Neuronal stem cell (in vitro differentiated cells): ENCODE measurements around the gene RGS8.

Experiments
- DNase-seq: peaks from one replicate; pipeline ENCODE4 v3.0.0-alpha.2; 2013; ENCODE audit warnings: low spot score
- H2AFZ ChIP-seq: one replicate; pipeline ENCODE4 v1.6.1; 2013; ENCODE audit warnings: mild to moderate bottlenecking, low read length, inconsistent platforms
- H2AK5ac ChIP-seq: 2 replicates; pipeline ENCODE4 v1.6.1; 2013; ENCODE audit warnings: low read depth, mild to moderate bottlenecking, inconsistent platforms, low read length, moderate library complexity, mixed read lengths
- H2BK120ac ChIP-seq: 2 replicates; pipeline ENCODE4 v1.6.1; 2013; ENCODE audit warnings: low read depth, mild to moderate bottlenecking, inconsistent platforms, low read length, moderate library complexity, mixed read lengths
- H2BK12ac ChIP-seq: one replicate; pipeline ENCODE4 v1.6.1; 2013; ENCODE audit warnings: low read length, inconsistent platforms
- H2BK15ac ChIP-seq: 2 replicates; pipeline ENCODE4 v1.6.1; 2013; ENCODE audit warnings: mild to moderate bottlenecking, low read length, inconsistent platforms, mixed read lengths
- H2BK5ac ChIP-seq: one replicate; pipeline ENCODE4 v1.6.1; 2013; ENCODE audit warnings: inconsistent platforms, mild to moderate bottlenecking, low read length, moderate library complexity
- H3K14ac ChIP-seq: one replicate; pipeline ENCODE4 v1.6.1; 2013; ENCODE audit warnings: low read length, inconsistent platforms
- H3K18ac ChIP-seq: 2 replicates; pipeline ENCODE4 v1.6.1; 2013; ENCODE audit warnings: low read length, inconsistent platforms
- H3K23ac ChIP-seq: 2 replicates; pipeline ENCODE4 v1.6.1; 2013; ENCODE audit warnings: low read depth, mild to moderate bottlenecking, mixed read lengths, low read length, inconsistent platforms; ENCODE audit not compliant: poor library complexity
- H3K27ac ChIP-seq: replicated peaks from 3 replicates; pipeline ENCODE4 v1.5.1; 2013; ENCODE audit warnings: low read length, inconsistent platforms
- H3K27me3 ChIP-seq, 3 experiments: 2 replicates each; pipeline ENCODE4 v1.6.1; 2013; ENCODE audit warnings: low read length in 3 of 3, mild to moderate bottlenecking in 2 of 3, inconsistent platforms in 1 of 3, low read depth in 1 of 3, mixed read lengths in 1 of 3, moderate library complexity in 1 of 3; ENCODE audit not compliant: control insufficient read depth in 3 of 3, insufficient read depth in 3 of 3
- H3K36me3 ChIP-seq, 2 donors: replicated peaks in 1 of 2; 2 replicates each; pipeline ENCODE4 v1.6.1; 2013; ENCODE audit warnings: low read length in 2 of 2; ENCODE audit not compliant: control insufficient read depth in 2 of 2, insufficient read depth in 2 of 2
- H3K4ac ChIP-seq: 2 replicates; pipeline ENCODE4 v1.6.1; 2013; ENCODE audit warnings: inconsistent platforms, mild to moderate bottlenecking, low read length, moderate library complexity
- H3K4me1 ChIP-seq, 2 donors: 1 replicate in 1 of 2; 2 replicates in 1 of 2; pipeline ENCODE4 v1.6.1; 2013; ENCODE audit warnings: low read length in 2 of 2, low read depth in 1 of 2; ENCODE audit not compliant: control insufficient read depth in 2 of 2, insufficient read depth in 1 of 2
- H3K4me2 ChIP-seq: one replicate; pipeline ENCODE4 v1.6.1; 2013; ENCODE audit warnings: mild to moderate bottlenecking, low read length, inconsistent platforms; ENCODE audit not compliant: insufficient read depth, poor library complexity, severe bottlenecking
- H3K4me3 ChIP-seq, 2 donors: 2 replicates each; pipeline ENCODE4 v1.5.1; 2013; ENCODE audit warnings: low read length in 2 of 2, mild to moderate bottlenecking in 2 of 2, inconsistent platforms in 1 of 2, moderate library complexity in 1 of 2
- H3K79me1 ChIP-seq: one replicate; pipeline ENCODE4 v1.6.1; 2013; ENCODE audit warnings: low read depth, mild to moderate bottlenecking, inconsistent platforms, low read length, moderate library complexity
- H3K9ac ChIP-seq: one replicate; pipeline ENCODE4 v1.6.1; 2013; ENCODE audit warnings: mild to moderate bottlenecking, low read depth, low read length, inconsistent platforms; ENCODE audit not compliant: poor library complexity
- H3K9me3 ChIP-seq, 2 donors: replicated peaks in 1 of 2; 2 replicates each; pipeline versions ENCODE3 to v1.6.1; 2013; ENCODE audit warnings: low read length in 2 of 2, mild to moderate bottlenecking in 2 of 2, inconsistent platforms in 1 of 2, low read depth in 1 of 2, mixed read lengths in 1 of 2, moderate library complexity in 1 of 2; ENCODE audit not compliant: control insufficient read depth in 2 of 2, insufficient read depth in 1 of 2
- H4K8ac ChIP-seq: one replicate; pipeline ENCODE4 v1.6.1; 2013; ENCODE audit warnings: low read depth, mild to moderate bottlenecking, inconsistent platforms, low read length, moderate library complexity
- H4K91ac ChIP-seq: one replicate; pipeline ENCODE4 v1.6.1; 2013; ENCODE audit warnings: low read length, low read depth, mild to moderate bottlenecking, inconsistent platforms; ENCODE audit not compliant: poor library complexity
- WGBS, 2 donors: extraction: QIAGEN DNeasy Blood & Tissue Kit; methylation state at CpG; one replicate each; pipeline ENCODE4 v1.1.7; 2013; ENCODE audit warnings: missing lambda C conversion rate in 2 of 2, mixed read lengths in 1 of 2; ENCODE audit not compliant: insufficient read length in 2 of 2, insufficient replicate concordance in 1 of 2; ENCODE audit errors: extremely low coverage in 2 of 2; 5-methylcytosine and 5-hydroxymethylcytosine counted together

Gene RGS8

GRCh38 chr1:182662956-182663355 lies 21.4 kb downstream of the RGS8 start:
- Histone ChIP-seq H3K4me1 (peaks cover 15 to 44% of the 10 kb centered on the region in 2 donors), H2AFZ (peak overlapping the region; percentile 55), H3K4me2 (no peak overlapping the region), H3K9me3 (no peaks in the 10 kb centered on the region), H2BK12ac (no peak overlapping the region), H3K9ac (no peak overlapping the region), H3K4me3 (no peak overlapping the region), H2BK5ac (no peak overlapping the region), H3K14ac (no peak overlapping the region), H4K8ac (no peak overlapping the region), H3K36me3 (no peaks in the 10 kb centered on the region), H2BK120ac (no peak overlapping the region), H2AK5ac (no peak overlapping the region), H2BK15ac (no peak overlapping the region), H3K18ac (no peak overlapping the region), H4K91ac (no peak overlapping the region), H3K79me1 (no peaks in the 10 kb centered on the region), H3K27me3 (no peaks in the 10 kb centered on the region), H3K4ac (no peak overlapping the region), H3K27ac (no peak overlapping the region), H3K23ac (no peak overlapping the region)
- WGBS, 2 donors, result no CpG with 5 or more reads among the region's 3 CpGs
- no peak for DNase-seq

- DNase-seq, result no peak
- H2BK12ac ChIP-seq, result no peak overlapping the region
- H2AK5ac ChIP-seq, result no peak overlapping the region
- H3K27ac ChIP-seq, result peak overlapping the region; percentile 5
- H3K4me2 ChIP-seq, result no peak overlapping the region
- H2AFZ ChIP-seq, result peak overlapping the region; percentile 55
- H3K23ac ChIP-seq, result no peak overlapping the region
- no peak overlapping the region for H3K9ac ChIP-seq
- no peaks in the 10 kb centered on the region for H3K79me1 ChIP-seq
- H3K14ac ChIP-seq, result no peak overlapping the region
- H3K27me3 ChIP-seq, result no peaks in the 10 kb centered on the region
- H4K91ac ChIP-seq, result no peak overlapping the region
- H3K36me3 ChIP-seq, result no peaks in the 10 kb centered on the region
- peaks cover 15 to 41% of the 10 kb centered on the region in 2 donors for H3K4me1 ChIP-seq
- H2BK120ac ChIP-seq, result no peak overlapping the region
- H3K9me3 ChIP-seq, result no peaks in the 10 kb centered on the region
- H4K8ac ChIP-seq, result no peak overlapping the region
- no peak overlapping the region for H3K4me3 ChIP-seq
- H2BK5ac ChIP-seq, result no peak overlapping the region
- no peak overlapping the region for H2BK15ac ChIP-seq
- no peak overlapping the region for H3K4ac ChIP-seq
- WGBS, 2 donors, result no CpG with 5 or more reads among the region's 7 CpGs
- no peak overlapping the region for H3K18ac ChIP-seq
Measured at GRCh38 chr1:182662121-182662890, 22.1 kb downstream of the RGS8 start.

- no peak overlapping the region for H3K4me3 ChIP-seq
- H2BK120ac ChIP-seq, result no peak overlapping the region
- H2BK5ac ChIP-seq, result no peak overlapping the region
- no peak overlapping the region for H2BK12ac ChIP-seq
- H4K91ac ChIP-seq, result no peak overlapping the region
- no peak overlapping the region for H2AK5ac ChIP-seq
- H3K18ac ChIP-seq, result no peak overlapping the region
- H3K36me3 ChIP-seq, result no peaks in the 10 kb centered on the region
- H3K27me3 ChIP-seq, result no peaks in the 10 kb centered on the region
- peaks cover 11 to 19% of the 10 kb centered on the region in 2 donors for H3K4me1 ChIP-seq
- no peak for DNase-seq
- peaks cover 2% of the 10 kb centered on the region in 2 donors for H3K9me3 ChIP-seq
- H3K79me1 ChIP-seq, result no peaks in the 10 kb centered on the region
- H2BK15ac ChIP-seq, result no peak overlapping the region
- H3K4ac ChIP-seq, result no peak overlapping the region
- no peak overlapping the region for H2AFZ ChIP-seq
- no peak overlapping the region for H4K8ac ChIP-seq
- no peak overlapping the region for H3K4me2 ChIP-seq
- no peak overlapping the region for H3K27ac ChIP-seq
- no peak overlapping the region for H3K23ac ChIP-seq
- no peak overlapping the region for H3K9ac ChIP-seq
- H3K14ac ChIP-seq, result no peak overlapping the region
Measured at GRCh38 chr1:182658055-182658454, 26.3 kb downstream of the RGS8 start.

GRCh38 chr1:182656842-182657397 lies 27.5 kb downstream of the RGS8 start:
- H2AFZ ChIP-seq, result no peak overlapping the region
- no peak overlapping the region for H3K4me3 ChIP-seq
- H3K9ac ChIP-seq, result no peak overlapping the region
- no peaks in the 10 kb centered on the region for H3K27me3 ChIP-seq
- no peak overlapping the region for H2BK15ac ChIP-seq
- no peak for DNase-seq
- H4K8ac ChIP-seq, result no peak overlapping the region
- H4K91ac ChIP-seq, result no peak overlapping the region
- H2BK5ac ChIP-seq, result no peak overlapping the region
- peaks cover 2% of the 10 kb centered on the region in 2 donors for H3K9me3 ChIP-seq
- H3K4me1 ChIP-seq, result peaks cover 2 to 9% of the 10 kb centered on the region in 2 donors
- no peak overlapping the region for H2BK120ac ChIP-seq
- no peak overlapping the region for H2AK5ac ChIP-seq
- no peak overlapping the region for H3K23ac ChIP-seq
- peak overlapping the region; percentile 31 for H3K18ac ChIP-seq
- H3K14ac ChIP-seq, result no peak overlapping the region
- no peak overlapping the region for H3K4ac ChIP-seq
- no peak overlapping the region for H2BK12ac ChIP-seq
- H3K79me1 ChIP-seq, result no peaks in the 10 kb centered on the region
- no peaks in the 10 kb centered on the region for H3K36me3 ChIP-seq
- no peak overlapping the region for H3K4me2 ChIP-seq
- no peak overlapping the region for H3K27ac ChIP-seq
- no CpG with 5 or more reads among the region's 4 CpGs for WGBS, 2 donors
